Fibroblast of lung (primary cell): Measurements from ENCODE around the gene OGDHL. TPM values are rescaled to one million over a fixed set of nuclear protein-coding genes. Genes with fewer than 3 reads are reported as not detected.

Experiments used
- DNase-seq, 2 donors: peaks; one replicate each; pipeline versions ENCODE4 v3.0.0 to v3.0.0-alpha.2; 2010; ENCODE audit warnings: low read depth in 2 of 2
- H2AFZ ChIP-seq: 2 replicates; pipeline ENCODE4 v1.5.1; 2012; ENCODE audit warnings: low read length, control low read depth, inconsistent platforms
- H3K27ac ChIP-seq: 2 replicates; pipeline ENCODE4 v1.5.1; 2011; ENCODE audit warnings: low read length, control low read depth; ENCODE audit not compliant: insufficient read depth
- H3K27me3 ChIP-seq: 2 replicates; pipeline ENCODE4 v1.5.1; 2011; ENCODE audit warnings: mild to moderate bottlenecking, low read length; ENCODE audit not compliant: control insufficient read depth, insufficient read depth
- H3K36me3 ChIP-seq: 2 replicates; pipeline ENCODE4 v1.5.1; 2011; ENCODE audit warnings: low read length; ENCODE audit not compliant: control insufficient read depth, insufficient read depth
- H3K4me1 ChIP-seq: 2 replicates; pipeline ENCODE4 v1.5.1; 2011; ENCODE audit warnings: low read length; ENCODE audit not compliant: control insufficient read depth, insufficient read depth; ENCODE audit errors: extremely low read depth
- H3K4me2 ChIP-seq: 2 replicates; pipeline ENCODE4 v1.5.1; 2011; ENCODE audit warnings: low read length, control low read depth; ENCODE audit not compliant: insufficient read depth; ENCODE audit errors: extremely low read depth
- H3K4me3 ChIP-seq, 4 experiments: fragments of 200-600 bp in 1 of 4; sonication (generic) in 1 of 4; replicated peaks in 1 of 4; 2 replicates each; pipeline ENCODE4 v1.5.1; 2011 to 2016; ENCODE audit warnings: low read length in 4 of 4, low read depth in 3 of 4, mild to moderate bottlenecking in 3 of 4, control low read depth in 2 of 4, inconsistent platforms in 1 of 4, mixed read lengths in 1 of 4; ENCODE audit not compliant: insufficient read depth in 1 of 4; ENCODE audit errors: control extremely low read depth in 1 of 4
- H3K79me2 ChIP-seq: 2 replicates; pipeline ENCODE4 v1.5.1; 2012; ENCODE audit warnings: mild to moderate bottlenecking, low read length, inconsistent platforms; ENCODE audit not compliant: control insufficient read depth, insufficient read depth
- H3K9ac ChIP-seq: 2 replicates; pipeline ENCODE4 v1.5.1; 2011; ENCODE audit warnings: mild to moderate bottlenecking, low read length, control low read depth; ENCODE audit not compliant: insufficient read depth
- H3K9me3 ChIP-seq: 2 replicates; pipeline ENCODE4 v1.5.1; 2012; ENCODE audit warnings: low read depth, low read length; ENCODE audit not compliant: control insufficient read depth, insufficient read depth
- H4K20me1 ChIP-seq: 2 replicates; pipeline ENCODE4 v1.5.1; 2011; ENCODE audit warnings: low read length; ENCODE audit not compliant: control insufficient read depth, insufficient read depth; ENCODE audit errors: extremely low read depth
- EZH2 ChIP-seq: IDR thresholded peaks from 2 replicates; pipeline ENCODE4 v1.5.1; 2012; ENCODE audit warnings: low read length, control low read depth, mild to moderate bottlenecking; ENCODE audit errors: missing control alignments
- polyA plus RNA-seq, 2 donors: library from polyadenylated mRNA; depleted of rRNA in 1 of 2; stranded (reverse) in 1 of 2; unstranded in 1 of 2; fragments of >200 nt; gene quantifications; 2 replicates each; pipeline ENCODE4 v1.2.1, GENCODE V29; 2011 to 2012; ENCODE audit warnings: missing spikeins in 1 of 2
- total RNA-seq: library from RNA; depleted of rRNA; stranded (reverse); fragments of >200 nt; gene quantifications from 2 replicates; pipeline ENCODE4 v1.2.1, GENCODE V29; 2014
- TF ChIP-seq, protein P1 (sequence below), 2 donors: IDR thresholded peaks in 1 of 2; conservative IDR thresholded peaks in 1 of 2; 1 replicate in 1 of 2; 2 replicates in 1 of 2; pipeline ENCODE4 v1.5.1; 2011 to 2012; ENCODE audit warnings: low read length in 2 of 2, control low read depth in 1 of 2, inconsistent platforms in 1 of 2, low read depth in 1 of 2, mild to moderate bottlenecking in 1 of 2

OGDHL gene
- total and polyA plus RNA-seq, 2 donors (not counting 1 experiment from before 2014, with no cell fraction given), result under 0.01 to 0.06 TPM

DNA sequence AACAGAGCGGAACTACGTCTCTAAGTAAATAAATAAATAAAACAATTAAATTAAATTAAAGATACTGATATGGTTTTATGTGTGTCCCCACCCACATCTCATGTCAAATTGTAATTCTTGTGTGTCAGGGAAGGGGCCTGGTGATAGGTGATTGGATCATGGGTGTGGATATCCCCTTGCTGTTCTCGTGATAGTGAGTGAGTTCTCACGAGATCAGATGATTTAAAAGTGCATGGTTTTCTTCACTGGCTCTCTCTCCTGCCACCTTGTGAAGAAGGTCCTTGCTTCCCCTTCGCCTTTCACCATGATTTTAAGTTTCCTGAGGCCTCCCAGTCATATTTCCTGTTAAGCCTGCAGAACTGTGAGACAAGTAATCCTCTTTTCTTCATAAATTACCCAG is 29.0 kb upstream of the OGDHL start:
- TF ChIP-seq EZH2, result no peak
- TF ChIP-seq, protein P1, sequence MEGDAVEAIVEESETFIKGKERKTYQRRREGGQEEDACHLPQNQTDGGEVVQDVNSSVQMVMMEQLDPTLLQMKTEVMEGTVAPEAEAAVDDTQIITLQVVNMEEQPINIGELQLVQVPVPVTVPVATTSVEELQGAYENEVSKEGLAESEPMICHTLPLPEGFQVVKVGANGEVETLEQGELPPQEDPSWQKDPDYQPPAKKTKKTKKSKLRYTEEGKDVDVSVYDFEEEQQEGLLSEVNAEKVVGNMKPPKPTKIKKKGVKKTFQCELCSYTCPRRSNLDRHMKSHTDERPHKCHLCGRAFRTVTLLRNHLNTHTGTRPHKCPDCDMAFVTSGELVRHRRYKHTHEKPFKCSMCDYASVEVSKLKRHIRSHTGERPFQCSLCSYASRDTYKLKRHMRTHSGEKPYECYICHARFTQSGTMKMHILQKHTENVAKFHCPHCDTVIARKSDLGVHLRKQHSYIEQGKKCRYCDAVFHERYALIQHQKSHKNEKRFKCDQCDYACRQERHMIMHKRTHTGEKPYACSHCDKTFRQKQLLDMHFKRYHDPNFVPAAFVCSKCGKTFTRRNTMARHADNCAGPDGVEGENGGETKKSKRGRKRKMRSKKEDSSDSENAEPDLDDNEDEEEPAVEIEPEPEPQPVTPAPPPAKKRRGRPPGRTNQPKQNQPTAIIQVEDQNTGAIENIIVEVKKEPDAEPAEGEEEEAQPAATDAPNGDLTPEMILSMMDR (conservative IDR thresholded peaks at IDR 0.05 in 1 of 2, IDR thresholded peaks at IDR 0.05 in 1 of 2; ENCODE audit: low read depth in 1 of 2, low read length in 2 of 2), result no peak
- H3K4me2 ChIP-seq, result no peak overlapping the region
- no peaks in the 10 kb centered on the region for H3K27me3 ChIP-seq
- no peaks in the 10 kb centered on the region for H3K79me2 ChIP-seq
- H3K9ac ChIP-seq, result no peak overlapping the region
- DNase-seq, result no peak
- no peaks in the 10 kb centered on the region for H3K9me3 ChIP-seq
- no peaks in the 10 kb centered on the region for H3K4me1 ChIP-seq
- no peak overlapping the region for H3K4me3 ChIP-seq
- no peaks in the 10 kb centered on the region for H4K20me1 ChIP-seq
- H2AFZ ChIP-seq, result no peak overlapping the region
- H3K27ac ChIP-seq, result no peak overlapping the region
- no peaks in the 10 kb centered on the region for H3K36me3 ChIP-seq

DNA sequence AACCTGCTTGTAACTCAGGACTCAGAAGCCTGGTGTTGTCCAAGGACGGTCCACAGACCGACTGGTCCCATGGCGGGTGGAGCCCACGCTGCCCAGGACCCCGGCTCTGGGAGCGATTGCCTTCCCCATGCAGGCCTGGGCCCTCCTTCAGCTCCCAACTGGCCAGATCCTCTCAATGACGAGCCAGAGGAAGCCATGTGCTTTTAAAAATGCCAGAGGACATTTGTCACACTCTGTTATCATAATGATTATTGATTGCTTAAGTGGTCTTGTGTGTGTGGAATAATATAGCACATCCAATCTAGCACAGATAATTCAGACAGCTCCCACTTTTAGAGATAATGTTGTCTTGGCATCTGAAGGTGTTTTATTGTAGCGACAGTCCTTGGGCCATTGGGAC is 22.6 kb upstream of the OGDHL start:
- Histone ChIP-seq H3K4me1 (no peaks in the 10 kb centered on the region), H4K20me1 (no peaks in the 10 kb centered on the region), H3K9ac (no peak overlapping the region), H2AFZ (no peak overlapping the region), H3K4me3 (no peak overlapping the region), H3K9me3 (no peaks in the 10 kb centered on the region), H3K79me2 (no peaks in the 10 kb centered on the region), H3K36me3 (no peaks in the 10 kb centered on the region), H3K27ac (no peak overlapping the region), H3K27me3 (peaks cover 4% of the 10 kb centered on the region), H3K4me2 (no peak overlapping the region)
- TF ChIP-seq, protein P1 (conservative IDR thresholded peaks at IDR 0.05 in 1 of 2, IDR thresholded peaks at IDR 0.05 in 1 of 2; ENCODE audit: low read depth in 1 of 2, low read length in 2 of 2), result no peak
- no peak for TF ChIP-seq EZH2
- no peak for DNase-seq

DNA sequence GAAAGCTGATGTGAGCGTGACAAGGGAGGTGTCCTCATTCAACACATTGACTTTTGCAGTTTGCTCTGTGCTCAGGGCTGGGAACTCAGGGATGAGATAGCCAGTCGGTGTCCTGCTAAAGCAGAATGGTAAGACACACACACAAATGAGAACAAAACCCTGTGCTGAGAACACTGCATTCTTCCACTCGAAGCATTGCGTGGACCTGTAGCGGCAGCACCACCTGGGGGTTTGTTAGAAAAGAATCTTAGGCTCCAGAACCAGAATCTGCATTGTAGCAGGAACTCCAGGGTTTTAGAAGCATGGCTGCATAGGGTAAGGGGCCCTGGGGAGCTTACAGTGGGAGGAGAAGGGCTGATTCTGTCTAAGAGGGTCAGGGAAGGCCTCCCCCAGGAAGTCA is 21.5 kb upstream of the OGDHL start:
- no peaks in the 10 kb centered on the region for H3K4me1 ChIP-seq
- H2AFZ ChIP-seq, result no peak overlapping the region
- peaks cover 4% of the 10 kb centered on the region for H3K27me3 ChIP-seq
- H3K4me2 ChIP-seq, result no peak overlapping the region
- H3K36me3 ChIP-seq, result no peaks in the 10 kb centered on the region
- no peak for TF ChIP-seq EZH2
- TF ChIP-seq, protein P1 (conservative IDR thresholded peaks at IDR 0.05 in 1 of 2, IDR thresholded peaks at IDR 0.05 in 1 of 2; ENCODE audit: low read depth in 1 of 2, low read length in 2 of 2), result no peak
- no peak for DNase-seq
- H3K9me3 ChIP-seq, result no peaks in the 10 kb centered on the region
- no peak overlapping the region for H3K4me3 ChIP-seq
- H3K9ac ChIP-seq, result no peak overlapping the region
- H3K79me2 ChIP-seq, result no peaks in the 10 kb centered on the region
- H3K27ac ChIP-seq, result no peak overlapping the region
- no peaks in the 10 kb centered on the region for H4K20me1 ChIP-seq
